Glutamatergic neuron (in vitro differentiated cells): ENCODE measurements around the gene PLCL2. TPM values are rescaled to one million over a fixed set of nuclear protein-coding genes. Genes with fewer than 3 reads are reported as not detected.

Source experiments
- DNase-seq: peaks from one replicate; pipeline ENCODE4 v3.0.0; 2022
- H3K27ac Mint-ChIP-seq: one replicate; pipeline ENCODE4 v1.8.0; 2020; ENCODE audit warnings: mild to moderate bottlenecking, mixed read lengths, inconsistent platforms; ENCODE audit not compliant: unreplicated experiment
- H3K27me3 Mint-ChIP-seq: one replicate; pipeline ENCODE4 v1.8.0; 2020; ENCODE audit warnings: mild to moderate bottlenecking, moderate library complexity, mixed read lengths, inconsistent platforms; ENCODE audit not compliant: unreplicated experiment
- H3K36me3 Mint-ChIP-seq: one replicate; pipeline ENCODE4 v1.8.0; 2020; ENCODE audit warnings: mild to moderate bottlenecking, mixed read lengths, inconsistent platforms; ENCODE audit not compliant: unreplicated experiment
- H3K4me1 Mint-ChIP-seq: one replicate; pipeline ENCODE4 v1.8.0; 2020; ENCODE audit warnings: mild to moderate bottlenecking, low read depth, mixed read lengths, inconsistent platforms; ENCODE audit not compliant: unreplicated experiment
- H3K4me3 Mint-ChIP-seq: one replicate; pipeline ENCODE4 v1.8.0; 2020; ENCODE audit warnings: mild to moderate bottlenecking, mixed read lengths, inconsistent platforms; ENCODE audit not compliant: unreplicated experiment
- H3K9me3 Mint-ChIP-seq: one replicate; pipeline ENCODE4 v1.8.0; 2020; ENCODE audit warnings: mild to moderate bottlenecking, moderate library complexity, mixed read lengths, inconsistent platforms; ENCODE audit not compliant: unreplicated experiment
- total RNA-seq: library from RNA; stranded (reverse); fragmentation: NEBNext Ultra II Directional; extraction: Animal tissue kit (Norgen Biotek cat#: 25700); gene quantifications from one replicate; pipeline ENCODE4 v1.2.1, GENCODE V29; 2021; ENCODE audit not compliant: unreplicated experiment
- TF ChIP-seq, protein P1 (sequence below): fragments of 200-600 bp; sonication (generic); IDR thresholded peaks from one replicate; pipeline ENCODE4 v1.5.0; 2021; ENCODE audit not compliant: partially characterized antibody, unreplicated experiment

PLCL2 gene
- total RNA-seq, 1 donor from 2014 or later, result 71.1 TPM

DNA sequence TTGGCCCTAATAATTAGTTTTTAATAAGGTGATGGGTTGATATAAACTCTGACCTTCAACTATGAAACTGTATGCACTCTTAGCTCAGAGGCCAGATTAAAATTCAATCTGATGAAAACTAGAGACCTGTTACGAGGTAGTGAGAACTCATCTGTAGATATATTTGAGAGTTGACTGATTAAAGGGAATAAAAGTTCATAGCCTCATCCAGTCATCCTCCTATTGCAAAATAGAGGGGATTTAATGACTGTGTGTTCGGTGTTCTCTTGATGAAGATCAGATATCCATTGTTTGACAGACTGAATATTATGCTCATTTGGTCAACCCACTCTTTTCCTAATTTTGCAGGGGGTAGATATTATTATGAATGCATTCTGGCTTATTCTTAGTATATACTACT lies 23.3 kb upstream of the PLCL2 start:
- H3K4me3 Mint-ChIP-seq, result no peak overlapping the region
- DNase-seq, result no peak
- no peaks in the 10 kb centered on the region for H3K4me1 Mint-ChIP-seq
- no peaks in the 10 kb centered on the region for H3K9me3 Mint-ChIP-seq
- H3K36me3 Mint-ChIP-seq, result no peaks in the 10 kb centered on the region
- TF ChIP-seq, protein P1, sequence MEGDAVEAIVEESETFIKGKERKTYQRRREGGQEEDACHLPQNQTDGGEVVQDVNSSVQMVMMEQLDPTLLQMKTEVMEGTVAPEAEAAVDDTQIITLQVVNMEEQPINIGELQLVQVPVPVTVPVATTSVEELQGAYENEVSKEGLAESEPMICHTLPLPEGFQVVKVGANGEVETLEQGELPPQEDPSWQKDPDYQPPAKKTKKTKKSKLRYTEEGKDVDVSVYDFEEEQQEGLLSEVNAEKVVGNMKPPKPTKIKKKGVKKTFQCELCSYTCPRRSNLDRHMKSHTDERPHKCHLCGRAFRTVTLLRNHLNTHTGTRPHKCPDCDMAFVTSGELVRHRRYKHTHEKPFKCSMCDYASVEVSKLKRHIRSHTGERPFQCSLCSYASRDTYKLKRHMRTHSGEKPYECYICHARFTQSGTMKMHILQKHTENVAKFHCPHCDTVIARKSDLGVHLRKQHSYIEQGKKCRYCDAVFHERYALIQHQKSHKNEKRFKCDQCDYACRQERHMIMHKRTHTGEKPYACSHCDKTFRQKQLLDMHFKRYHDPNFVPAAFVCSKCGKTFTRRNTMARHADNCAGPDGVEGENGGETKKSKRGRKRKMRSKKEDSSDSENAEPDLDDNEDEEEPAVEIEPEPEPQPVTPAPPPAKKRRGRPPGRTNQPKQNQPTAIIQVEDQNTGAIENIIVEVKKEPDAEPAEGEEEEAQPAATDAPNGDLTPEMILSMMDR, result no peak
- no peaks in the 10 kb centered on the region for H3K27me3 Mint-ChIP-seq
- H3K27ac Mint-ChIP-seq, result no peak overlapping the region

DNA sequence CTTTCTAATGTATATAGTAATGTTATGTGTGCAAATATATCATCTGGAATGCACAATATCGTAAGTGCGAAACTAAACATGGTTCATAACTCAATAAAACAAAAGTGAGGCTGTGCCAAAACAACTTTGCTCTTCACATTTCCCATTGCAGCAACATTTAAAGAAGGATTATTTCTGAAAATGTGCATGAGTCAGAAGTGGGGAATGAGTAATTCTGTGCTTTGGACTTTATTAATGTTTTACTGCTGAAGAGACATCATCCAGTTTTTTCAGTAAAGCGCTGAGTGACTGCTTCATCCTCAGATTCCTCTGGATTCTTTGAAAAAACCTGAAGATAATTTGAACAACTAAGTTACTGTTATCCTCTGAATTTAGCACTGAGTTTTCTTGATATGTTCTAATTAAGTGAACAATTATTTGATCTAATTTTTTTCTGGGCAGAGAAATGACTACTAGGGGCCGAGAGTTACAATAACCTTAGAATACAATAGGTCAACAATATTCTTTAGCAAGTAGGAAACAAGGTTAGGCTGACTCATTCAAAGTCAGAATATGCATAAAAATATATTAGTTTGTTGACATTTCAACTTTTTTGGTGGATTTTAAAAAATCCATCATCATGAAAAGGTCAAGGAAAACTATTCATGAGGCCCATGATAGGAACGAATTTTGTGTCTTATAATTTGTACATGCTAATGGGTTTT lies 20.0 kb upstream of the PLCL2 start:
- TF ChIP-seq, protein P1, result no peak
- H3K36me3 Mint-ChIP-seq, result no peaks in the 10 kb centered on the region
- H3K4me3 Mint-ChIP-seq, result no peak overlapping the region
- H3K9me3 Mint-ChIP-seq, result peaks cover 2% of the 10 kb centered on the region
- DNase-seq, result no peak
- H3K27ac Mint-ChIP-seq, result no peak overlapping the region
- H3K4me1 Mint-ChIP-seq, result peaks cover 2% of the 10 kb centered on the region
- no peaks in the 10 kb centered on the region for H3K27me3 Mint-ChIP-seq

DNA sequence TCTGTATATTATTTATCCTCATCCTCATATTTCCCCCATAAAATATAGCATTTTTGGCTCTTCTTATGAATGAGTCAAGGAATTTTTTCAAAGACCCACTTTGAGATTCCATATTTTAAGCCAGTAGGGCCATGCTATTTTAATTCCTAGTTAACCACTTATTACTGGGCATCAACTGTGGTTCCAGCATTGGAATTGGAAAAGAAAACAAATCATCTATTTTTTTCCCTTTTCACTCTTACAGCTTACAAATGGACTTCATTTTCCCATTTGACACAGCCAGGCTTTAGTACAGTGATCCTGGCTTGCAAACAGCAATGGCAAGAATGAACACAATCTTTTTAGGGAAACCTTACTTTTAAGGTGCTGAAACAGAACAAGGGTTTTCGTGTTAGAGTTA lies 19.4 kb upstream of the PLCL2 start:
- Mint-ChIP-seq H3K9me3 (peaks cover 2% of the 10 kb centered on the region), H3K27ac (no peak overlapping the region), H3K27me3 (no peaks in the 10 kb centered on the region), H3K4me1 (peaks cover 2% of the 10 kb centered on the region), H3K36me3 (no peaks in the 10 kb centered on the region), H3K4me3 (no peak overlapping the region)
- TF ChIP-seq, protein P1, result no peak
- DNase-seq, result no peak

GRCh38 chr3:16866571-16866970 lies 18.2 kb upstream of the PLCL2 start:
- TF ChIP-seq, protein P1, result no peak
- H3K27ac Mint-ChIP-seq, result no peak overlapping the region
- H3K4me1 Mint-ChIP-seq, result peaks cover 2% of the 10 kb centered on the region
- H3K27me3 Mint-ChIP-seq, result no peaks in the 10 kb centered on the region
- H3K4me3 Mint-ChIP-seq, result no peak overlapping the region
- DNase-seq, result no peak
- H3K9me3 Mint-ChIP-seq, result peaks cover 2% of the 10 kb centered on the region
- H3K36me3 Mint-ChIP-seq, result no peaks in the 10 kb centered on the region

DNA sequence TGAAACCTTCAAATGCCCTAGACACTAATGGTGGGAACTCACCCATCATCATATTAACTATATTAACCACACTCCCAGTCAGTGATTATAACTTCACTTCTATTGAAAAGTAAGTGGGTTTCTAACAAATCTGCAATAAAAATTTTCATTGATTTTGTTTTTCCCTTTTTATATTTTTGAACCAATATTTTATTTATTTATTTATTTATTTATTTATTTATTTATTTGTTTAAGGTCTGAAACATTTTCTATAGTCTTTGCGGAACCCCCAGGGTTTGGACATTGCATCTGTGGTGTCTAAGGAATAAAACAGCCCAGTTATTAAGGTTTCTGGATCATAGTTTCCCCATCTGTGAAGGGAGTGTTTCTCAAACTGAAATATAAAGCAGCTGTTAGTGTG lies 16.2 kb upstream of the PLCL2 start:
- no peaks in the 10 kb centered on the region for H3K27me3 Mint-ChIP-seq
- peaks cover 2% of the 10 kb centered on the region for H3K9me3 Mint-ChIP-seq
- H3K4me1 Mint-ChIP-seq, result peaks cover 2% of the 10 kb centered on the region
- no peak for DNase-seq
- no peaks in the 10 kb centered on the region for H3K36me3 Mint-ChIP-seq
- H3K27ac Mint-ChIP-seq, result no peak overlapping the region
- TF ChIP-seq, protein P1, result no peak
- H3K4me3 Mint-ChIP-seq, result no peak overlapping the region
